ENCODE results near the gene MED13L. TPM values are rescaled to one million over a fixed set of nuclear protein-coding genes. Genes with fewer than 3 reads are reported as not detected.
"Not testable (repeated sequence)": the region's sequence is repeated elsewhere in the genome, so short reads cannot be mapped to it uniquely, and the experiment has no call there.

MED13L gene
- total and polyA plus RNA-seq, 2 of the 8 experiments (the other 6 are each of a cell fraction or from before 2014, with no cell fraction given) = 15.9 to 51.7 TPM

GRCh38 chr12:116238570-116239119 is 38.8 kb downstream of the MED13L start:
- POLR2A ChIA-PET (ENCODE audit: partially characterized antibody) = interaction anchor here (0.6 kb wide), 1 partner anchor 432 kb away, joined by 4 read pairs; no protein-coding TSS in a partner anchor

More at GRCh38 chr12:116238570-116239119, 38.8 kb downstream of the MED13L start:
- not testable (repeated sequence) for H3K27ac ChIP-seq (ENCODE audit: low read depth, low read length); H3K23ac ChIP-seq (ENCODE audit: insufficient read length); H3K9ac ChIP-seq (replicated peaks in 1 of 4; ENCODE audit: extremely low read depth in 1 of 4, low read depth in 3 of 4, low read length in 3 of 4); H2AFZ ChIP-seq (ENCODE audit: low read length); H3K9me3 ChIP-seq (ENCODE audit: insufficient read depth in 2 of 2, low read depth in 1 of 2, low read length in 1 of 2); DNase-seq (ENCODE audit: low read depth in 1 of 2, low spot score in 2 of 2); H3K4ac ChIP-seq (replicated peaks; ENCODE audit: insufficient read length, low read depth, low read length); H3K14ac ChIP-seq (ENCODE audit: insufficient read length); H3K36me3 ChIP-seq (ENCODE audit: control insufficient read depth in 2 of 4, insufficient read depth in 4 of 4, low read length in 3 of 4); H2BK20ac ChIP-seq (ENCODE audit: low read length); H2BK120ac ChIP-seq (replicated peaks; ENCODE audit: low read depth, low read length); H2BK15ac ChIP-seq (ENCODE audit: low read length); H2AK5ac ChIP-seq (ENCODE audit: low read depth, low read length); H4K20me1 ChIP-seq (replicated peaks in 1 of 2; ENCODE audit: control insufficient read depth in 1 of 2, insufficient read depth in 2 of 2, low read length in 2 of 2); H3K4me1 ChIP-seq (replicated peaks in 1 of 4; ENCODE audit: control insufficient read depth in 3 of 4, insufficient read depth in 4 of 4, low read length in 3 of 4); H3K56ac ChIP-seq (replicated peaks; ENCODE audit: insufficient read length, low read depth, low read length); H3K18ac ChIP-seq (ENCODE audit: extremely low read depth, low read length); FAIRE-seq; H3K79me1 ChIP-seq (ENCODE audit: low read depth, low read length); H2BK12ac ChIP-seq (ENCODE audit: low read depth, low read length); H3K4me3 ChIP-seq (ENCODE audit: extremely low read depth in 1 of 4, insufficient read depth in 2 of 4, low read depth in 3 of 4, low read length in 4 of 4); H4K5ac ChIP-seq (ENCODE audit: insufficient read length, low read depth, low read length); H3K4me2 ChIP-seq (ENCODE audit: insufficient read depth in 1 of 2, low read depth in 2 of 2, low read length in 2 of 2); H3K27me3 ChIP-seq (replicated peaks in 1 of 4; ENCODE audit: control insufficient read depth in 3 of 4, extremely low read depth in 1 of 4, insufficient read depth in 3 of 4, low read length in 3 of 4); H3K23me2 ChIP-seq (ENCODE audit: low read depth, low read length); H2BK5ac ChIP-seq (ENCODE audit: low read depth, low read length); H4K91ac ChIP-seq (replicated peaks; ENCODE audit: insufficient read length, low read length); H4K8ac ChIP-seq (ENCODE audit: extremely low read depth, insufficient read depth, low read length)
- peaks cover 3 to 88% of the 10 kb centered on the region in 2 experiments; a peak in 3 of 4 replicates for H3K79me2 ChIP-seq (ENCODE audit: control insufficient read depth in 1 of 2, insufficient read depth in 2 of 2, low read length in 2 of 2)
- CTCF ChIA-PET (ENCODE audit: partially characterized antibody) = interaction anchor here (1.1 to 1.3 kb wide), 3 partner anchors 51 to 228 kb away, joined by 3 read pairs; no protein-coding TSS in a partner anchor
- 90% methylated on average over 13 of the region's 13 CpGs; no CpG with 5 or more reads in 1 of the 2 experiments for WGBS, 2 experiments (ENCODE audit: extremely low coverage in 1 of 2, insufficient coverage in 1 of 2, insufficient read length in 1 of 2, insufficient replicate concordance in 2 of 2, low coverage in 1 of 2, low lambda C conversion rate in 2 of 2, missing lambda C conversion rate in 1 of 2)
